Hindlimb muscle (tissue), 1 donor: ENCODE results near the gene MARCHF9. TPM values are rescaled to one million over a fixed set of nuclear protein-coding genes. Genes with fewer than 3 reads are reported as not detected.

Experiments used
- DNase-seq: peaks from one replicate; pipeline ENCODE4 v3.0.0-alpha.2; 2013
- polyA plus RNA-seq: library from polyadenylated mRNA; unstranded; fragments of 120-200 nt; gene quantifications from one replicate; pipeline ENCODE4 v1.2.1, GENCODE V29; 2013; ENCODE audit not compliant: insufficient read length

Gene MARCHF9
- polyA plus RNA-seq, 1 donor, result 9.6 TPM

DNA sequence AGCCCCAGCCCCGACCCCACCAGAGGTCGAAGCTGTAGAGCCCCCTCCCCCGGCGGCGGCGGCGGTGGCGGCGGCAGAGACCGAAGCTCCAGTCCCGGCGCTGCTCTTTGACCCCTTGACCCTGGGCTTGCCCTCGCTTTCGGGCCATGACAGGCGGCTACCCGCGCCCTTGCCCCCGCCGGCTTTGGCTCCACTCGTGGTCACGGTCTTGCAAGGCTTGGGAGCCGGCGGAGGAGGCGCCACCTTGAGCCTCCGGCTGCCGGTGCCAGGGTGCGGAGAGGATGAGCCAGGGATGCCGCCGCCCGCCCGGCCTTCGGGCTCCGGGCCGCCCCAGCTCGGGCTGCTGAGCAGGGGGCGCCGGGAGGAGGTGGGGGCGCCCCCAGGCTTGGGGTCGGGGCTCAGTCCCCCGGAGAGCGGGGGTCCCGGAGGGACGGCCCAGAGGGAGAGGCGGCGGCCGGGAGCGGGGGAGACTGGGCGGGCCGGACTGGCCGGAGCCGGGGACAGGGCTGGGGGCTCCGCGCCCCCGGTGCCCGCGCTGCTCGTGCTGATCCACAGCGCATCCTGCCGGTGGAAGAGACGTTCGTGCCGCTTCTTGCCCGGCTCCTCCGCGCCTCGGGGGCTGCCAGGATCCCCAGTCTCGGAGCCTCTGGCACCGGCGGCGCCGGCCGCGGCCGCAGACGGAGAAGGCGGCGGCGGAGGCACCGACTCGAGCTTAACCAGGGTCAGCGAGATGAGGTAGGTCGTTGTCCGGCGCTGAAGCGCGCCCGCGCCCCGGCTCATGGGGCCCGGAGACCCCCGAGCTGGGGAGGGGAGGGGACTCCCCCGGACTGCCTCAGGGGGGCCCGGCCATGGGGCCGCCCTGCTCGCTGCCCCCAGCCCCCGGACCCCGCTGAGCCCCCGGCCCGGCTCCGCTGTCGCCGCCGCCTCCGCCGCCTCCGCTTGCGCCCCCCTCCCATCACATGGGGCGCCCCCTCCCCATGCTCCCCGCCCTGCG is 17.1 kb upstream of the MARCHF9 start:
- no peak for DNase-seq

- DNase-seq, result no peak
Measured at GRCh38 chr12:57738661-57739237, 16.2 kb upstream of the MARCHF9 start, which contains the start of gene AGAP2. AGAP2 (minus strand) TSS chr12:57738742; CDS start chr12:57738246, 496 bp downstream.

DNA sequence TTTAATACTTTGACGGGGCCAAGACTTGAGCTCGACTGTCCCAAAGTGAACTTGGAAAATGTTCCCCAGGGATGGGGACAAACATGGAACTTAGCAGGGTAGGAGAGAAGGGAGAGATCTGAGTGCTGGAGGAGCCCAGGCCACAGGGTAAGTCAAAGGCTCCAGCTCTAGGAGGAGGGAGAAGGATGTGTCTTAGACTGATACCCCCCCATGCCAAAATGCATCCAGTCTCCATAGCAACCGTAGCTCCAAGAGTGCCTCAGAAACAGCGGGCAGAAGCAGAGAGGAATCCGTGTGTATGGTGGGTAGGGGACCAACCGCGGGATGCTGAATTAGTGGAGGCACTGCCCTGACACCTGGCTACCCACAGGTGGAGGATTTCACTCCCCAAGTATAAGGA is 15.5 kb upstream of the MARCHF9 start:
- DNase-seq, result no peak

DNA sequence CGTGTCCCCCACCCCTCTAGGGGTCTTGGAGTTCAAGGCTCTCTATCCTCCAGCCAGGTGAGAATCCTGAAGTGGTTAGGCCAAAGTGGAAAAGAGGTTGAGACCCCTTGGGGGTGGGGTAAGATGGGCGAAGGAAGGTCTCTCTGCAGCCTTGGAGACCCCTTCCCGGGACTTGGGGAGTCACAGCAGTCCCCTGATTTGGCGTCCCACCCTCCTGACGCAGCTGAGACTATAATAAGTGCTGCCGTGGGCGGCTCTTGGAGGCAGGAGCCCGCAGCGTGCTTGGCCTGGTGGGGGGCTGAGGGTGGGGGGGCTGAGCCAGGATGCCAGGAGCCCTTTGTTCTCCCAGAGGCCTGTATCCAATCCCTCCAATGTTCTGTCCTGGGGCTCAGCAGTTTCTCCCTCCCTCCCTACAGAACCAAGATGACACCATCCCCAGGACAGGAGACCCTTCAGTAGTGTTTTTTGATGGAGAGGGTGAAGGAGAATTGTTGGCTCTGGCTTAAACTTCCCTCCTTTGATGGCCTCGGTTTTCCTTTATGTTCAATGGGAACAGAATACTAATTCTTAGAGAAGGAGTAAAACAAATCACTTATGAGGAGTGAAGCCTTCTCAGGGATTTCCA is 14.9 kb upstream of the MARCHF9 start:
- DNase-seq, result no peak

DNA sequence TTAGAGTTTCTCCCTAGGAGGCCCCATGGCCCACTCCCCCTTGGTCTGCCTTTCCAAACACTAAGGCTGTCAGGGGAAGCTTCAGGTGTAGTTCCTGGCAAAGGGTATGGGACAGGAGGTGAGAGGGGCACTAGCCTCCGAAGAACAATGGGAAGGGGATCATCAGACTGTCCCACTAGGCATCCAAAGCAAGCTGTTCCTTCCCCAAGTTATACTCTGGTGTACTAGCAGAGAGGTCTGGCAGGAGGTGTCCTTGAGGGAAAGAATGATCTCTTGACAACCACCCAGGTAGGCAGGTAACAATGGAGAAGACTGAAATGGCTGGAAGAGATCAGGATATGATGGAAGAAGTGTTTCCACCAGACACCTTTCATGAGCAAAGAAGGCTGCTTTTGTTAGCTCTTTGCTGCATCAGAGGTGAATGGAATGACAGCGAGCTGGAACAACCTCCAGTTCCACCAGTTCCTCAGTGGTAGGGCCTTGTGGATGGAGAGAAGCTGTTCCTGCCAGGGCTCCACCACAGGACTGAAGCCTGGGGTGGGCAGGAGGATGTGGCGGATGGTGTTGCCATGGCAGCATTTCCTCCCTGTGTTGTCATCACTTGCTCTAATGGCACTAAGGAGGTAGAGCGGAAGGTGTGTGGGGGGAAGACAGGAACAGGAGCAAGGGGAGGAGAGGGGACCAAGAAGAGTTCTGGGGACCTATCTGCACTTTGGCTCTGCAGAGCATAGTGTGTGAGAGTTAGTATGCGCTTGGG is 14.1 kb upstream of the MARCHF9 start:
- DNase-seq, result no peak

DNA sequence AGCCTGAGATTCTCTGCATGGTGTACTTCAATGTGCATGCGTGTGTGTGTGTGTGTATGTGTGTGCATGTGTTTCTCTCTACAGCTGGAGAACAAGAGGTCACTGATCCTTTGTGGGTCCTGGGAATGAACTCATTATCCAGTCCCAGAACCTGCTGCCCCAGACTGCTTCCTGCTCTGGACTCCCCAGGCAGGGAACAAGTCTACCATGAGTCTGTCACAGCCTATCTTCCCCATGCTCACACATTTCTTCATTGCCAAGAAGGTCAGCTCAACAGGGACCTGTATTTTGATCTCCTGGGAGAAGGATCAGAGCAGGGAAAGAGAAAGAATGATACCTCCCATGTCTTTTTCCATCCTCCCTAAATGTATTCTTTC is 13.5 kb upstream of the MARCHF9 start:
- DNase-seq, result no peak

GRCh38 chr12:57741844-57742738 is 12.8 kb upstream of the MARCHF9 start:
- DNase-seq, result no peak

GRCh38 chr12:57743769-57744168 is 11.1 kb upstream of the MARCHF9 start:
- no peak for DNase-seq

DNA sequence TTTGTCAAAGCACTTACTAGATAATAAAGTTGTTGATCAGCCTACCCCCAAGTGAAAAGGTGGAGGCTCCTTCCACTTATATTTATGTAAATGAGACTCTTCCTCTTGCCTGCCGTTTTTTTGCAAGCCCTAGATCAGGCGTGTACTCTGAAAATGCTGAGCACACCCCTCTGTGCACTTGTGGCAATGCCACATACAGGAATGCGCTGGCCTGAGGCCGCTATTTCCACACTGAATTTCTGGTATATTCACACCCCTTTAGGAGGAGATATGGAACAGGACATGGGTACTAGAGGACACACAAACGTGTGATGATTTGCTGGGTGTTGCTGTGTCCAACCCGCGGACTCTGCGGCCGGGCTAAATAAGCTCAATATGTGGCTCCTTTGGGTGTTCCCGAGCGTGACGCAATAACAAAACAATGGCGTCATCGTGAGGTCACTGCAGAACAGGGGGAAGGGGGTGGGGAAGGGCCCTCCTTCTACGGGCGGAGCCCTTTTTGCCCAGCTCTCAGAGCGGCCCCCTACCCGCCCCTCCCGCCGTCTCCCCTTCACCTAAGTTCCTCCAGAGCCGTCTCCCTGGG is 10.6 kb upstream of the MARCHF9 start:
- no peak for DNase-seq

- peak; percentile 99 for DNase-seq
Measured at GRCh38 chr12:57744777-57745484, 10.0 kb upstream of the MARCHF9 start, which contains the start of gene TSPAN31. TSPAN31 (plus strand) TSS chr12:57745039; CDS start chr12:57745155, 116 bp downstream.

- no peak for DNase-seq
Measured at GRCh38 chr12:57745485-57745881, 9.4 kb upstream of the MARCHF9 start.

- DNase-seq, result no peak
Measured at GRCh38 chr12:57746025-57746424, 8.9 kb upstream of the MARCHF9 start.

DNA sequence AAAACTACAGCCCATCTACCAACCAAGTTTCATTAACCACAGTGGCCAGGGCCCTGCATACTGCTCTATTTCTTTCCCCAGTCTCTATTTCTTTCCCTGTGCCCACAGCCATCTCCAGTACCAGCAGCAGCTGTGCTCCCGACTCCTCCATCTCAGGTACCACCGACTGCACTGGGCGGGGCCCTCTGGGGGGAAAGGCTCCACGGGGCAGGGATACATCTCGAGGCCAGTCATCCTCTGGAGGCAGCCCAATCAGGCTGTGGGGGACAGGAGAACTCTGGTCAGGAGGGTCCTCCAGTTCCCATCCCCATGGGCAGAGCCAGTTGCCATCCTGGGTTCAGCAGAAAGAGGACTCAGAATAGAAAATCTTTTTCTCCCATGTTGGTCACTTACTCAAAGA is 5.8 kb upstream of the MARCHF9 start:
- DNase-seq, result no peak

- no peak for DNase-seq
Measured at GRCh38 chr12:57750561-57751431, 4.1 kb upstream of the MARCHF9 start.

GRCh38 chr12:57751432-57751787 is 3.5 kb upstream of the MARCHF9 start:
- DNase-seq, result no peak

DNA sequence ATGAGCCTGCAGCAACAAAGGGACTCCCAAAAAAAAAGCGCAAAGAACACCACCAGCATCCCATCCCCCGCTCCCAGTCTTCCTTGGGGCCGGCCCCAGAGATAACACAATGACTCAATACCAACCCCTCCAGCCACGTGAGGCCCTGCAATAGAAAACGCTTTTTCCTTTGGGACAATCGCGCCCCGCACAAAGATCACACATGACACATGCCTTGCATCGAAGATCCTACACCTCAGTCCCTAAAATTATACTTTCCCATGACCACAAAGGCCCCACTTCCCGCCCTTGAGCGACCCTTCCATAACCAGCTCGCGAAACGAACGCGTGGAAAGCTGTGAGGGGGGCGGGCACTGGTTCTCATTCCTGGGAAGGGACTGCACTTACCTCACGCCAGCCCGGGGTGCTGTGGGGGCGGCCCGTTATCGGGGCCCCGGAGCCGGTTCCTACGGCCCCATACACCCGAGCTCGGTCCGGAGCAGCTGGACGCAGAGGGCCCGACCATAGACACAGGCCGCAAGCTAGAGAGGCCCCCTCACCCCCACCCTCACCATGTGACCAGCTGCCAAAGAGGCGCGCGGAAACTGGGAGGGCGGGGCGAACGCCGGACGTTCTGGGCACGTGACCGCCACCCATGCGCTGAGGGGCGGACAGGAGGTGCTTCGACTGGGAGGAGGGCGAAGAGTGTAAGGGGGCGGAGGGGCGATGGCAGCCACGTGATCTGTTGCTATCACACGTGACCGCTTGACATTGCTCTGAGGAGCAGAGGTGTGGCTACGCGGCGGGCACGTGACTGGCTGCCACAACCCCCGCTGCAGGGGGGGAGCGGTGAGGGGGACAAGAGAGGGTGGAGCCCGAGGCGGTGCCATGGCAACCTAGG is 2.9 kb upstream of the MARCHF9 start, which contains the start of gene CDK4:
Gene CDK4 (minus strand): TSS at position 523 of the 880 bp plus-strand sequence. CDS start 593 bp downstream, outside the sequence.
- peak; percentile 99 for DNase-seq

DNA sequence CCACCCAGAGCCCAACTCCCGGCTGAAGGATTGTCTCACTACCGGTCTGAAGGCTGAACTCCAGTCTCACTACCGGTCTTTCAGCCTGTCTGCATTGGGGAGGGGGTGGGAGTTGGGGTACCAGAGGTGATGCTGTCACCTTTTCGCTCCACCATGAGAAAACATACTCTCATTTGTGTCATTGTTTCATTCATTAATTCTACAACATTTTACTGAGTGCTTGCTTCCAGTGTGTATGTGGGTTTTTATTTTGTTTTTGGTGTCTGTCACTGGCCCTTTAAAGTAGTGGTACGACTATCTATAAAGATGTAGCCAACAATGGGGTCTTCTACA is 2.3 kb upstream of the MARCHF9 start:
- no peak for DNase-seq

DNA sequence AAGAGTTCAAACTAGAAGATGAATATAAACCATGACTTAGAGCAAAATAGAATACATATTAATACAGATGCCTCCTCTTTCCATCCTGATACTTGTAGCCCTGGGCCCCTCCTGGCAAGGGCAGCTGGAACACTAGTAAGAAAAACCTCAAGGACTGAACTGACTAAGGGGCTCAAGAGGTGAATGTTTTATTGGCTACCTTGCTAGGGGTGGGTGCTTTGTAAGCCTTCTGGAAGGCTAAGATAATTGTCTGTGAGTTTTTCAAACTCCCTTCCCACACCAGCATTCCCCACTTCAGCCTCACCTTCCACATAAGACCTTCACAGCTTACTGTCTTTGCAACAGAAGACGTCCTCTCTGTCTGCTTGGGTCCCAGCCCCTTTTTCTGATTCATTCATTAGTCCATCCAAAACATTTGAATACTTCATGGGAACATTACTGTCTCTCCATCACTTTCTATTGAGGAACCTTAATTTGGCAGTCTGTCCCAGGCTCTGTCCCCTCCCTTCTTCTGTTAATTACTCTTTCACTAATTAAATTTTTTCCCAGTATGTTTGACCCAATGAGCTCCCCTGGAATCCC is 1.1 kb upstream of the MARCHF9 start:
- DNase-seq, result no peak
